Hepatocyte (in vitro differentiated cells): ENCODE data around the gene VPS18. TPM values are rescaled to one million over a fixed set of nuclear protein-coding genes. Genes with fewer than 3 reads are reported as not detected.

Source experiments
- DNase-seq: peaks from one replicate; pipeline ENCODE4 v3.0.0-alpha.2; 2016; ENCODE audit warnings: low spot score
- H2AFZ ChIP-seq: fragments of 200-600 bp; sonication (generic); 2 replicates; pipeline ENCODE4 v1.6.0; 2016; ENCODE audit warnings: antibody characterized with exemption, mild to moderate bottlenecking
- H3K27ac ChIP-seq: fragments of 200-600 bp; sonication (generic); 2 replicates; pipeline ENCODE4 v1.5.1; 2016; ENCODE audit warnings: mild to moderate bottlenecking
- H3K27me3 ChIP-seq: fragments of 200-600 bp; sonication (generic); 2 replicates; pipeline ENCODE4 v1.6.1; 2016
- H3K36me3 ChIP-seq: fragments of 200-600 bp; sonication (generic); replicated peaks from 2 replicates; pipeline ENCODE4 v1.5.1; 2016; ENCODE audit warnings: low read depth; ENCODE audit not compliant: insufficient read depth
- H3K4me1 ChIP-seq: fragments of 200-600 bp; sonication (generic); 2 replicates; pipeline ENCODE4 v1.5.1; 2016; ENCODE audit warnings: mild to moderate bottlenecking, moderate library complexity; ENCODE audit not compliant: insufficient read depth
- H3K4me2 ChIP-seq: fragments of 200-600 bp; sonication (generic); 2 replicates; pipeline ENCODE4 v1.6.0; 2016
- H3K4me3 ChIP-seq: fragments of 200-600 bp; sonication (generic); 2 replicates; pipeline ENCODE4 v1.5.1; 2016; ENCODE audit warnings: mild to moderate bottlenecking
- H3K79me2 ChIP-seq: fragments of 200-600 bp; sonication (generic); 2 replicates; pipeline ENCODE4 v1.6.0; 2017; ENCODE audit warnings: mild to moderate bottlenecking
- H3K9me2 ChIP-seq: fragments of 200-600 bp; sonication (generic); replicated peaks from 2 replicates; pipeline ENCODE4 v1.6.0; 2017; ENCODE audit warnings: mild to moderate bottlenecking; ENCODE audit not compliant: insufficient read depth
- H3K9me3 ChIP-seq: fragments of 200-600 bp; sonication (generic); 2 replicates; pipeline ENCODE4 v1.5.1; 2016; ENCODE audit warnings: low read depth, mild to moderate bottlenecking
- H4K20me1 ChIP-seq: fragments of 200-600 bp; sonication (generic); 2 replicates; pipeline ENCODE4 v1.6.0; 2016; ENCODE audit warnings: mild to moderate bottlenecking; ENCODE audit not compliant: insufficient read depth, poor library complexity, severe bottlenecking
- CTCF ChIP-seq: fragments of 200-600 bp; sonication (generic); IDR thresholded peaks from 2 replicates; pipeline ENCODE4 v1.5.1; 2016; ENCODE audit warnings: antibody characterized with exemption, mild to moderate bottlenecking; ENCODE audit not compliant: poor library complexity
- EZH2 ChIP-seq: fragments of 200-600 bp; sonication (generic); IDR thresholded peaks from 2 replicates; pipeline ENCODE4 v1.6.1; 2016; ENCODE audit warnings: antibody characterized with exemption, mild to moderate bottlenecking, borderline replicate concordance
- EZH2phosphoT487 ChIP-seq: fragments of 200-600 bp; sonication (generic); IDR thresholded peaks from one replicate; pipeline ENCODE4 v1.6.1; 2018; ENCODE audit warnings: antibody characterized with exemption, mild to moderate bottlenecking, low read depth, moderate library complexity; ENCODE audit not compliant: unreplicated experiment, severe bottlenecking
- WGBS: methylation state at CpG from one replicate; pipeline ENCODE4 v1.1.6; 2016; ENCODE audit warnings: low lambda C conversion rate; ENCODE audit errors: missing lambda C conversion rate; 5-methylcytosine and 5-hydroxymethylcytosine counted together
- polyA plus RNA-seq: library from polyadenylated mRNA; unstranded; fragments of >200 nt; fragmentation: Nextera tagmentation; extraction: Ambion mirVana; gene quantifications from 2 replicates; pipeline ENCODE4 v1.2.1, GENCODE V29; 2016
- total RNA-seq: library from RNA; depleted of rRNA; stranded (reverse); fragments of >200 nt; gene quantifications from 2 replicates; pipeline ENCODE4 v1.2.3, GENCODE V29; 2014

Gene VPS18
- total and polyA plus RNA-seq, 2 experiments from 2014 or later = 38.3 to 40.3 TPM

- TF ChIP-seq EZH2phosphoT487 (no peak), CTCF (no peak), EZH2 (no peak)
- peaks cover 23% of the 10 kb centered on the region for H4K20me1 ChIP-seq
- no peak overlapping the region for H3K4me3 ChIP-seq
- no peak overlapping the region for H3K27ac ChIP-seq
- peaks cover 37% of the 10 kb centered on the region for H3K79me2 ChIP-seq
- no peaks in the 10 kb centered on the region for H3K36me3 ChIP-seq
- H3K4me1 ChIP-seq = peaks cover 3% of the 10 kb centered on the region
- no peaks in the 10 kb centered on the region for H3K27me3 ChIP-seq
- H3K4me2 ChIP-seq = peak overlapping the region; percentile 27
- no peak overlapping the region for H2AFZ ChIP-seq
- H3K9me2 ChIP-seq = no peaks in the 10 kb centered on the region
- WGBS = 79% methylated on average over 5 of the region's 5 CpGs
- no peak for DNase-seq
- no peaks in the 10 kb centered on the region for H3K9me3 ChIP-seq
Measured at GRCh38 chr15:40901053-40901443, 6.8 kb downstream of the VPS18 start.

- Histone ChIP-seq H3K36me3 (no peaks in the 10 kb centered on the region), H2AFZ (no peak overlapping the region), H3K4me2 (no peak overlapping the region), H3K79me2 (peaks cover 20% of the 10 kb centered on the region), H3K27ac (no peak overlapping the region), H4K20me1 (peaks cover 23% of the 10 kb centered on the region), H3K27me3 (no peaks in the 10 kb centered on the region), H3K9me3 (no peaks in the 10 kb centered on the region), H3K4me1 (peaks cover 22% of the 10 kb centered on the region), H3K4me3 (no peak overlapping the region), H3K9me2 (no peaks in the 10 kb centered on the region)
- no peak for TF ChIP-seq EZH2phosphoT487
- TF ChIP-seq EZH2 = no peak
- TF ChIP-seq CTCF = no peak
- WGBS = 92% methylated on average over 33 of the region's 33 CpGs
- DNase-seq = no peak
Measured at GRCh38 chr15:40902605-40903561, 8.6 kb downstream of the VPS18 start.

GRCh38 chr15:40904552-40905201, 10.4 kb downstream of the VPS18 start:
- no peak overlapping the region for H3K27ac ChIP-seq
- peaks cover 23% of the 10 kb centered on the region for H4K20me1 ChIP-seq
- no peak overlapping the region for H2AFZ ChIP-seq
- no peaks in the 10 kb centered on the region for H3K9me2 ChIP-seq
- H3K4me2 ChIP-seq = no peak overlapping the region
- no peaks in the 10 kb centered on the region for H3K9me3 ChIP-seq
- TF ChIP-seq EZH2 = no peak
- no peak for TF ChIP-seq EZH2phosphoT487
- no peak for TF ChIP-seq CTCF
- 83% methylated on average over 7 of the region's 7 CpGs for WGBS
- peaks cover 12% of the 10 kb centered on the region for H3K79me2 ChIP-seq
- H3K4me1 ChIP-seq = peaks cover 32% of the 10 kb centered on the region
- DNase-seq = no peak
- H3K4me3 ChIP-seq = no peak overlapping the region
- H3K27me3 ChIP-seq = no peaks in the 10 kb centered on the region
- no peaks in the 10 kb centered on the region for H3K36me3 ChIP-seq
